Ectodermal cell (in vitro differentiated cells): Measurements from ENCODE around the gene CHGA.

Source experiments
- H3K27ac ChIP-seq: 2 replicates; pipeline ENCODE4 v1.7.0; 2013; ENCODE audit warnings: mild to moderate bottlenecking, low read depth, low read length; ENCODE audit not compliant: insufficient read depth, poor library complexity, severe bottlenecking
- H3K27me3 ChIP-seq: 2 replicates; pipeline ENCODE4 v1.7.0; 2013; ENCODE audit warnings: mild to moderate bottlenecking, low read length; ENCODE audit not compliant: insufficient read depth, control insufficient read depth, poor library complexity, severe bottlenecking
- H3K36me3 ChIP-seq: one replicate; pipeline ENCODE4 v1.7.0; 2013; ENCODE audit warnings: low read length; ENCODE audit not compliant: control insufficient read depth, insufficient read depth
- H3K4me1 ChIP-seq: one replicate; pipeline ENCODE4 v1.7.0; 2013; ENCODE audit warnings: low read length; ENCODE audit not compliant: control insufficient read depth, insufficient read depth
- H3K4me3 ChIP-seq: 2 replicates; pipeline ENCODE4 v1.7.0; 2013; ENCODE audit warnings: low read depth, low read length, control low read depth; ENCODE audit not compliant: insufficient read depth
- H3K9me3 ChIP-seq: 2 replicates; pipeline ENCODE4 v1.7.0; 2013; ENCODE audit warnings: mild to moderate bottlenecking, low read length, moderate library complexity; ENCODE audit not compliant: control insufficient read depth
- WGBS, 2 experiments: methylation state at CpG; one replicate each; pipeline ENCODE4 v1.1.7; 2013; ENCODE audit warnings: missing lambda C conversion rate in 2 of 2; 5-methylcytosine and 5-hydroxymethylcytosine counted together

The CHGA gene

GRCh38 chr14:92937051-92937937, 14.3 kb downstream of the CHGA start:
- Histone ChIP-seq H3K27ac (no peak overlapping the region), H3K9me3 (no peaks in the 10 kb centered on the region), H3K36me3 (no peaks in the 10 kb centered on the region), H3K27me3 (no peaks in the 10 kb centered on the region), H3K4me1 (no peaks in the 10 kb centered on the region), H3K4me3 (no peak overlapping the region)
- 93 to 94% methylated on average over 16 of the region's 16 CpGs for WGBS, 2 experiments

- no peaks in the 10 kb centered on the region for H3K4me1 ChIP-seq
- H3K9me3 ChIP-seq: no peaks in the 10 kb centered on the region
- H3K27me3 ChIP-seq: no peaks in the 10 kb centered on the region
- H3K36me3 ChIP-seq: no peaks in the 10 kb centered on the region
- H3K27ac ChIP-seq: no peak overlapping the region
- 84 to 85% methylated on average over 9 of the region's 9 CpGs for whole genome bisulfite sequencing, 2 experiments
- no peak overlapping the region for H3K4me3 ChIP-seq
These were observed 15.4 kb downstream of the CHGA start for GRCh38 chr14:92938235-92938875.

GRCh38 chr14:92938890-92939671, 16.1 kb downstream of the CHGA start:
- Histone ChIP-seq H3K4me3 (no peak overlapping the region), H3K4me1 (no peaks in the 10 kb centered on the region), H3K36me3 (no peaks in the 10 kb centered on the region), H3K27me3 (no peaks in the 10 kb centered on the region), H3K9me3 (no peaks in the 10 kb centered on the region), H3K27ac (no peak overlapping the region)
- WGBS, 2 experiments: 95% methylated on average over 27 of the region's 27 CpGs

GRCh38 chr14:92939699-92940098, 16.7 kb downstream of the CHGA start:
- no peak overlapping the region for H3K27ac ChIP-seq
- H3K27me3 ChIP-seq: no peaks in the 10 kb centered on the region
- no peak overlapping the region for H3K4me3 ChIP-seq
- 95% methylated on average over 12 of the region's 12 CpGs for WGBS, 2 experiments
- no peaks in the 10 kb centered on the region for H3K36me3 ChIP-seq
- H3K9me3 ChIP-seq: no peaks in the 10 kb centered on the region
- H3K4me1 ChIP-seq: no peaks in the 10 kb centered on the region

GRCh38 chr14:92940543-92940942, 17.6 kb downstream of the CHGA start:
- H3K36me3 ChIP-seq: no peaks in the 10 kb centered on the region
- H3K4me3 ChIP-seq: no peak overlapping the region
- H3K9me3 ChIP-seq: no peaks in the 10 kb centered on the region
- H3K4me1 ChIP-seq: no peaks in the 10 kb centered on the region
- no peaks in the 10 kb centered on the region for H3K27me3 ChIP-seq
- no peak overlapping the region for H3K27ac ChIP-seq
- WGBS, 2 experiments: 94% methylated on average over 11 of the region's 11 CpGs

- 95% methylated on average over 30 of the region's 30 CpGs for WGBS, 2 experiments
- Histone ChIP-seq H3K27me3 (no peaks in the 10 kb centered on the region), H3K27ac (no peak overlapping the region)
These were observed 18.6 kb downstream of the CHGA start for GRCh38 chr14:92941531-92941930.

GRCh38 chr14:92942136-92942535, 19.2 kb downstream of the CHGA start:
- Histone ChIP-seq H3K27me3 (no peaks in the 10 kb centered on the region), H3K27ac (no peak overlapping the region), H3K4me1 (no peaks in the 10 kb centered on the region), H3K9me3 (no peaks in the 10 kb centered on the region), H3K4me3 (no peak overlapping the region), H3K36me3 (no peaks in the 10 kb centered on the region)
- WGBS, 2 experiments: 89 to 91% methylated on average over 5 of the region's 5 CpGs

More at GRCh38 chr14:92941531-92941930, 18.6 kb downstream of the CHGA start:
- H3K4me1 ChIP-seq: no peaks in the 10 kb centered on the region
- H3K4me3 ChIP-seq: no peak overlapping the region
- no peaks in the 10 kb centered on the region for H3K36me3 ChIP-seq
- H3K9me3 ChIP-seq: no peaks in the 10 kb centered on the region

GRCh38 chr14:92942576-92942975, 19.6 kb downstream of the CHGA start:
- 88% methylated on average over 8 of the region's 8 CpGs for WGBS, 2 experiments

GRCh38 chr14:92942976-92943710, 20.2 kb downstream of the CHGA start:
- no peaks in the 10 kb centered on the region for H3K36me3 ChIP-seq
- no peaks in the 10 kb centered on the region for H3K4me1 ChIP-seq
- no peak overlapping the region for H3K4me3 ChIP-seq
- no peaks in the 10 kb centered on the region for H3K9me3 ChIP-seq
- 93 to 96% methylated on average over 30 of the region's 30 CpGs for WGBS, 2 experiments
- H3K27me3 ChIP-seq: no peaks in the 10 kb centered on the region
- no peak overlapping the region for H3K27ac ChIP-seq

More at GRCh38 chr14:92942576-92942975, 19.6 kb downstream of the CHGA start:
- no peak overlapping the region for H3K27ac ChIP-seq
- H3K36me3 ChIP-seq: no peaks in the 10 kb centered on the region
- no peaks in the 10 kb centered on the region for H3K9me3 ChIP-seq
- no peaks in the 10 kb centered on the region for H3K27me3 ChIP-seq
- no peaks in the 10 kb centered on the region for H3K4me1 ChIP-seq
- no peak overlapping the region for H3K4me3 ChIP-seq
